ENCODE measurements around the gene SOX10. TPM values are rescaled to one million over a fixed set of nuclear protein-coding genes. Genes with fewer than 3 reads are reported as not detected.
"Not testable (repeated sequence)": the region's sequence is repeated elsewhere in the genome, so short reads cannot be mapped to it uniquely, and the experiment has no call there.

SOX10 gene
- total RNA-seq, 1 experiment from 2014 or later: not detected

DNA sequence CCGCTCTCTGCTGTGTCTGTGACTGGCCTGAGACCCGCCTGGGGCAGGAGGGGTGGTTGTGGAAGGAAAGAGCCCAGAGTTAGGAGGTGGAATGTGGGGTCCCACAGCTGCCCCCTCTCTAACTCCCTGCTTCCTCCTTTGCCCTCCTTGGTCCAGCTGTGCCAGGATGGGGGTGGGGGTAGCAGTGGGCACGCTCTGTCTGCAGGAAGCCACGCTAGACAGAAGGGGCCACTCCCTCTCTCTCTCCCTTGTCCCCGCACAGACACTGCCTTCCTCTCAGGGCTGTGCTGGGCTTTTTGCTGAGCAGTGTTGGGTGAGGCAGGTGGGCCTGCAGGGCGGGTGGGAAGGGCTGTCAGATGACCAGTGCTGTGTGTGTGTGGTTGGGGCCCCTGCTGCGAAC lies 2.0 kb upstream of the SOX10 start:
- DNase-seq (ENCODE audit: low read depth): no peak

- DNase-seq (ENCODE audit: low read depth): no peak
Observed at GRCh38 chr22:37985751-37986281, 1.5 kb upstream of the SOX10 start.

DNA sequence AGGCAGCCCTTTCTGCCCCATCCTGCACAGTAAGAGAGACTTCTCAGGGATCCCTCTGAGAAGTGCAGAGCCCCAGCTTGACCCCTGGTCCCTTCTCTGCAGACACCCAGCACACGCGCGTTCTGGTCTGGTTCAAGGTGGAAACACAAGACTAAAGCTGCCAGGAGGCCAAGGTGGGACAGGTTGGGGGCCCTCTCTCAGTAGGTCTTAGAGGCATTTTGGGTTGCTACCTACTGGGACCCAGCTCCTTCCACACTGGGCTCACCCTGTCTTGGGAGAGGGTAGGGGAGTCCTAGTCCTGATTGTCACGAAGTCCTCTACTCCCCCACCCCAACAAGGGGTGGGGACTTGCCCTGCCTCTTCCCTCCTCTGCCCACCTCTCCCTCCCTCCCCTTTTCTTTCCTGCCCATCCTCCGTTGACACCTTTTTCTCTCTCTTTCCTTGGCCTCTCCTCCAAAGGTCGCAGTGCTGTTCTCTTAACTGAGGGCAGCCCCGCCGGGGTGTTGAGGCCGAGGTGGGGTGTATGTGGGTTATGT lies 763 bp upstream of the SOX10 start:
- no peak for DNase-seq (ENCODE audit: low read depth)

GRCh38 chr22:37982938-37983859 lies 1.2 kb downstream of the SOX10 start:
- no peak for DNase-seq (ENCODE audit: low read depth)

- DNase-seq (ENCODE audit: low read depth): no peak
Observed at GRCh38 chr22:37982151-37982785, 2.1 kb downstream of the SOX10 start.

GRCh38 chr22:37981282-37982011 lies 2.9 kb downstream of the SOX10 start:
- no peak for DNase-seq (ENCODE audit: low read depth)

DNA sequence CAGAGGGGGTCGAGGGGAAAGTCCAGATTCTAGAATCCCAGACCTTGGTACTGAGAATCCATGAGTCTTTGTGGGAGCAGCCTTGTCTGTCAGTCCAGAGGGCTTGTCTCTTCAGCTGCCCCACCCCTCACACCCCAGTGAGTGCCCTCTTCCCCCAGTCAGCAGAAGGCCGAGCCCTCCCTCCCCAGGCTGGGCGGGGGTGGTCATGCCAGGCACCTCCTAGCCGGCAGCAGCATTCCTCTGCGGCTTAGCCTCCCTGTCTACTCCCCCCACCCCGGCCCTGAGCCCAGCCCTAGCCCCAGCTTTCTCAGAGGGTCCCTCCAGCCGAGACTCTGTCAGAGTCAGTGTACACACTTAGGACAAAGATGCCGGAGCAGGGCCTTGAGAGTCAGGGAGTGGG lies 4.6 kb downstream of the SOX10 start:
- DNase-seq (ENCODE audit: low read depth): no peak

GRCh38 chr22:37976547-37976946 lies 7.8 kb downstream of the SOX10 start:
- DNase-seq (ENCODE audit: low read depth): no peak

- not testable (repeated sequence) for DNase-seq (ENCODE audit: low read depth)
Observed at GRCh38 chr22:37976022-37976421, 8.3 kb downstream of the SOX10 start.

DNA sequence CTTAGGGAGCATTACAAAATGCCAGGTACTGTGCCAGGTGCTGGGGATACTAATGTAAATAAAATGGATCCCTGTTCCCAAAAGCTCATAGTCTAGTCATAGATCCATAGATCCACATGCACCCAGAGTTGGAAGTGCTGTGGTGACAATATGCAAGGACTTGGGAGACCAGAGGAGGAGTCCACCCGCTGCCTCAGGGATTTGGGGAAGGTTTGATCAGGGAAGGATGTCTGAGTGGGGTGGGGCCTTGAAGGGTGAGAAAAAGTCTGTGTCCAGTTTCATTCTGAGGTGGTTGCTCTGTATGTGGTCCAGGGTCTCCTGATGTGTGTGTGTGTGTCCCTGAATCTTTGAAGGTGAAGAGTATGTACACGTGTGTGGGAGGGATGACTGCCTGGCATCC lies 9.2 kb downstream of the SOX10 start:
- DNase-seq (ENCODE audit: low read depth): no peak

- DNase-seq (ENCODE audit: low read depth): no peak
Observed at GRCh38 chr22:37973271-37974170, 10.8 kb downstream of the SOX10 start.

- DNase-seq (ENCODE audit: low read depth): no peak
Observed at GRCh38 chr22:37972527-37972926, 11.8 kb downstream of the SOX10 start.

GRCh38 chr22:37971475-37972434 lies 12.6 kb downstream of the SOX10 start:
- DNase-seq (ENCODE audit: low read depth): no peak

GRCh38 chr22:37970864-37971263 lies 13.5 kb downstream of the SOX10 start:
- DNase-seq (ENCODE audit: low read depth): no peak

DNA sequence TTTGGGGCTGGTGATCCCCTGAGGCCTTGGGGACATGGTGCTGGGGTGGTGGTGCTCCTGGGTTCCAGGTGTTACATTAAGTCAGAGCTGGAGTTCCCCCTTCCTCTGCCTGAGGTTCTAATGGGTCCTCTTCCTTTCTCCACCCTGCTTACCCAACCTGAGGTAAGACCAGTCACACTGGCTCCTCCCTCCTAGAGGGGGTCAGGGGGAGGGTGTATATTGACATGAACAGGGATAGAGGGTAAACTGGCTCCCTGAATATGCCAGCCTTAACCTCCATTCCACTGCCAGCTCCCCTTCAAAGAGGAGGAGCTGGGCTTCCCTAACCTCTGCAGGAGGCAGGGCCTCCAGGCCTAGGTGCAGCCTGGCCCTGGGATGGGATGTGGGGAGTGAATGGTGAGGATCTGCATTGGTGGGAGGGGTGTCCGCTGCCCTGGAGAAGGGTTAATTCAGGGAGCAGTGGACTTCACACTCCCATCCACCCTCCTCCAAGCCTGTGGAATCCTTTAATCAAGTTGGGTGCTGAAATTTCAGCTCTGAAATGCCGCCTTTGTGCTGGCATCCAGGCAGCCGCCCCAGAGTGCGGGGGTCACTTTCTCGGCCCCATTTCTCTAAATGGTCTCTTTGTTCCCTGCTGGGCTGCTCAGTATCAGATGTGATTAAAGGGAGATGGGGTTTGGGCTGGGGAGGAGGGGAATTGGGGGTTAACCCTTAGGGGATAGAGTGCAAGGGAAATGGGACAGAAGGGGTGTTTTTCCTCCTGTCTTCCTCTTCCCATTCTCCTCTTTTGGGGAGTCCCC lies 15.7 kb downstream of the SOX10 start:
- no peak for DNase-seq (ENCODE audit: low read depth)

DNA sequence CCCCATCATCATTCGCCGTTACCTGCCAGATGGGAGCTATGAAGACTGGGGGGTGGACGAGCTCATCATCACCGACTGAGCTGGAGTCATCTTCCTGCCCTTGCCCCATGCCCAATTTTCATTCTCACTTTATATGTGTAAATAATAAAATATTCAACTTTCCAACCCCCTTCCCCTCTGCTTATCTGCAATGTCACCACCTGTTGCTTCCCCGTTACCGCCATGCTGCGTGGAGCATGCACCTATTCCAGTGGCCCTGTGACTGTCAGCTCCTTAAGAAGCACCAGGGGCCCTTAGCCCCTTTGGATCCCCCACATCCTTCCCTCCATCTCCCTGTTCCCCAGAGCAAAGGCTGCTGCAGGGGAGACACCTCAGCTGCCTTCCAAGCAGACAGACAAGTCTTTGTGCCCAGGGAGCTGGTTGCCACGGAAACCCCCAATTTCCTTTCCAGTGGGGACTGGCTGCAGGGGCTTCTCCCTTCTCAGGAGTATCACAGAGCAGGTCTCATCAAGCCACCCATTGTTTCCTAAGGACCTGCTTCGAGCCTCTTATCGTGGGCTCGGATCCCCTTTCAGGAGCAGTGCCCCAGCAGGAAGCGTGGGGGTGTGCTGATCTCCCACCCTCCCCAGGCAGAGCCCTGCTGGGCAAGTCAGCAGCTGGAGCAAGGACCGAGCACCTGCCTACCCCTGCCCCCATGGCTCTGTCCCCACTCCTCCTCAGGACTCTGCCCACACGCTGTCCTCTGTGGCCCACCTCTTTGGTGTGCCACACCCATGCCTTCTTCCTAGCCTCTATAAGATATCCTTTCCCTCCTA lies 16.5 kb downstream of the SOX10 start:
- no peak for DNase-seq (ENCODE audit: low read depth)

- DNase-seq (ENCODE audit: low read depth): no peak
Observed at GRCh38 chr22:37967147-37967546, 17.2 kb downstream of the SOX10 start.

All from HT1080 (cell line).